GM18868 (cell line): ENCODE results near the gene ALPG.
"Not testable (repeated sequence)": the region's sequence is repeated elsewhere in the genome, so short reads cannot be mapped to it uniquely, and the experiment has no call there.

Experiments used
- ATAC-seq: cut with Tn5 transposase; IDR thresholded peaks from one replicate; pipeline ENCODE4 v1.9.1; 2021; ENCODE audit warnings: mild to moderate bottlenecking, moderate library complexity; ENCODE audit not compliant: unreplicated experiment

The ALPG gene

GRCh38 chr2:232418466-232419244, 12.0 kb downstream of the ALPG start:
- no peak for ATAC-seq

DNA sequence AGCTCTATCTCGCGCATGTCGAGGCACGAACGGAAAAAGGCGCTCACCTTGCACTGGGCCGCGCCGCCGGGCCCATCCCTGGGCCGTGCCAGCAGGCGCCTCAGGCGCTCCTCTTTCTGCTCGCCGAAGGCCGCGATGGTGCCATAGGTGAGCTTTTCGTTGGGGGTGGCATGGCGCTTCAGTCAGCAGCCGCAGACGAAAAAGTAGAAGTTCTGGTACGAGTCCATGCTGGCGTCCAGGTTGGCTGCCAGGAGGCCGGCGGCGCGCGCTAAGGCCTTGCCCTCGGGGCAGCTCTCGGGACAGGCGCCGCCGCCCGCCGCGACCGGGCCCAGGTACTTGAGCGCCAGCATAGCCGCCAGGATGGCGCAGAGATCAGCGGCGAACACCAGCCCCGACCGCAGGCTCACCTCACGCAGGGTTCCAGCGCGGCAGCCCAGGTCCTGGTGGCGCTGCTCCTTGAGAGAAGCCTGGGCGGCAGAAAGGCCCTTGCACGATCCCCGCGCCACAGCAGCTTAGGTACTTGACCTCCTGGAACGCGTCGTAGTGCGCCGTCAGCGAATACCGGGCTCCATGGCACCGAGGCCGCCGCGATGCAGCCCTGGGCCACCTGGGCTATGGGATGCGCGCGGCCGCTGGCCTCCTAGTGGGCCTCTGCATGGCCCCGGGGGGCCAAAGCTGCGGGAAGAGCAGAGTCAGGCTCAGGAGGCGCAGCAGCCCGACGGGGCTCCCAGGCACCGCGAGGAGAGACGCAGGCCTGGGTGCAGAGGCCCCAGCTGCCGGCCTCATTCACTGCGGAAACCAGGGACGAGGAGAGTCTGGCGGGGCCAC, 12.8 kb downstream of the ALPG start:
- ATAC-seq: no peak

GRCh38 chr2:232420073-232420454, 13.4 kb downstream of the ALPG start:
- ATAC-seq: no peak

DNA sequence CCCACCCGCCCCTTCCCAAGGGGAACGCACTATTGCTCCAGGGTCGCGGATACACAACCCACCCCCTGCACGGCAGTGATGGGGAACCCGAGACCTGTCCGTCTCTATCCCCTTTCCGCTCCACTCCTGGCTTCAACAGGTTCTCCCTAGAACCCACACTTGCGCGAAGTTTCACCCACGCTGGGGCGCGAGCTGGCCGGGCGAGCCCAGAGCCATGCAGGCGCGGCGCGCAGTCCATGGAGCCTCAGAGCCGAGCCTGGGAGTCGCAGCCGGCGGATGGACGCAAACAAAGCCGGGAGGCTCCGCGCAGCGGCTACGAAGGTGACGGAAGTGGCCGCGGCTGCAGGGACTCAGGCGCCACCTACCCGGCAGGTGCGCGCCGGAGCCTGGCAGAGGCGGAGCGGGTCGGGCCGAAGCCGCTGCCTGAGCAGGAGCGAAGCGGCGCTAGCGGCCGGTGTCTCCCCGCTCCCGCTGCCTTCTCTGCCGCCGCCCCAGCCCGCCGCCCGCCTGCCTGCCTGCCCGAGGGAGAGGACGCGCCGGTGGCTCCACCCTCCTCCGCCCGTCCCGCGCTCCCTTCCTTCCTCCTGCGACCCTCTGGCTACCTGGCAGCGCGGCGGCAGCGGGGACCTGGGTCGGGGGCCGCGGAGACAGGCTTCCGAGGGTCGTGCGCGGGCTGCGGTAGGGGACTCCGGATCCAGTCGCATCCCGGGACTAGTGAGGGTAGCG, 14.0 kb downstream of the ALPG start:
- no peak for ATAC-seq

DNA sequence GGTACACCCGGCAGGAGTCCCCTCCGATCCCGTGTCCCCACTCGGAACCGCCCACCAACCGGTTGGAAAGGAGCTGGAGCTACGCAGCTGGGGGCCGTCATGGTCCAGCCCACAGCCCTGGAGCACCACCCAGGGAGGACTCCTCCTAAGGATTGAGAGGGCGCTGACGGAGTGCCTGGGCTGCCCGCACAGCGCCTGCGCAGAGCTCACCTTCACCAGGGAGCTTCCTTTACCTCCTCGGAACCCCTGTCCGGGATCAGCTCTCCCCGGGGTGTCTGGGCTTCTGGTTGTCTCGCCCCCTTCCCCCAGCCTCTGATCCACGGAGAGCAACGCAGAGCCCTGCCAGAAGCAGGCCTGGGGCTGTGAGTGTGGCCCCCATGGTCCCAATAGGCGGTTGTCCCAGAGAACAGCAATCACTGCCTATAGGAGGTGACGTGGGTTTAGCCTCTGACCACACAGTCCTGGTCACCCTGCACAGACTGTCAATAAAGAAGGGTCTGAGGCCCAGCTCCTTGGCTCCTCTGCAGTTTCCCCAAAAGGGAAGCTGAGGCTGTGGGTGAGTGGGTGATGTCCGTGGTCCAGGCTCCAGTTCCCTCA, 14.6 kb downstream of the ALPG start:
- no peak for ATAC-seq

DNA sequence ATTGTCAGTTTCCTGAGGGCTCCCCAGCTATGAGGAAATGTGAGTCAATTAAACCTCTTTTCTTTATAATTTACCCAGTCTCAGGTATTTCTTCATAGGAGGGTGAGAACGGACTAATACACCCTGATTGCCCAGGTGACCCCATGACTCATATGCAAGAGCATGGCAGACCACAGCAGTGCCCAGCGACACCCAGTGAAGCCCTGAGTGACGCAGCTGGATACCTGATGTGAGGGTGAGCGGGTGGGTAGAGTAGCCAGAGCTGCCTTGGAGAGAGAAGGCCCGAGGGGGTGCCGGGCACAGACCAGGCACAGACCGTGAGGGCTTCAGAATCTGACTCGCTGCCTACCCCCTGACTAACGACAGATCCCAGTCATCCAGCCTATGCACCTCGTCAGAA, 15.4 kb downstream of the ALPG start:
- no peak for ATAC-seq

GRCh38 chr2:232422996-232423395, 16.4 kb downstream of the ALPG start:
- ATAC-seq: not testable (repeated sequence)

- ATAC-seq: not testable (repeated sequence)
Measured at GRCh38 chr2:232423407-232423806, 16.8 kb downstream of the ALPG start.

- no peak for ATAC-seq
Measured at GRCh38 chr2:232431705-232432590, 25.3 kb downstream of the ALPG start.

DNA sequence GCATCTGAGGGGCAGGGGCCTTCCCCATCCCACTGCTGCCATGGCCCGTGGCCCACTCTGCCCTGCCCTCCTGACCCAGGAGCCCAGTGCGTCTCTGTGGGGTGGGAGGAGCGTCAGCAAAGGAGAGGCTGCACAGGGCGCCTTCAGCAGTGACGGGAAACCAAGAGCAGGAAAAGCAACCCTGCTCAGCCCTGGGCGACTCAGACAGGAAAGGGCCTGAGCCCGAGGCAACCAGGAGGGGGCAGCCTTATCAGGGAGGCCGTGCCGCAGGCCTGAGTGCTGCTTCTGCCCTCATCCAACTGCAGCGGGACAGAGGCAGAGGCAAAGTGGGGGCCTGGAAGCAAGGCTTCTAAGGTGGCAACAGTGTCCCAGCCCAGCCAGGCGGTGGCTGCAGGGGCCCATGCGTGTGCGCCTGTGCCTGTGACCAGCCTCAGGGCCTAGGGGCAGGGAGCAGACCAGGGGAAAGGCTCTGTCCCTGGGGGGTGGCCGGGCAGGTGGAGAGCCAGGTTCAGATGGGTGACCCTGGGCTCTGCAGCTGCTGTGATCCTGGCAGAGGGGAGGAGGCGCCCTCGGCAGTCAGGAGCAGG, 26.0 kb downstream of the ALPG start:
- no peak for ATAC-seq

GRCh38 chr2:232433622-232434021, 27.0 kb downstream of the ALPG start:
- not testable (repeated sequence) for ATAC-seq

DNA sequence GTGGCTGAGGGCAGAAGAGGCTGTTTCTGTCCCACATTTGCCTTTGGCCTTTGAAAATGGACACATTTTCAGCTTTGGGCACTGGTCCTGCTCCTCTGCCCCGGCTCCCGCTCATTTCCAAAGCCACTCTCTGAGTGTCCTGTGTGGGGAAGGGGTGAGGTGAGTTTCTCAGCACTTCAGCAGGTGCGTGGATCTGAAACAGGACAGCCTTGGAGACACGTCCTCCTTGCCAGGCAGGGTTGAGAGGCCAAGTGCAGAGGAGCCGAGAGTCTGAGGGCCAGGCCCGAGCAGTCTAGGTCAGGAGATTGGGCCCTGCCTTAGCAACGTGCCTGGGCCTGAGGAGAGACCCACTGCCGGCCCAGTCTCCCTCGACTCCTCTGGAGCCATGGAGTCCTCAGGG, 27.4 kb downstream of the ALPG start:
- ATAC-seq: no peak

GRCh38 chr2:232434563-232435374, 28.1 kb downstream of the ALPG start:
- ATAC-seq: no peak

GRCh38 chr2:232435375-232435648, 28.7 kb downstream of the ALPG start:
- ATAC-seq: no peak

- ATAC-seq: no peak
Measured at GRCh38 chr2:232435805-232436204, 29.2 kb downstream of the ALPG start.

- no peak for ATAC-seq
Measured at GRCh38 chr2:232436381-232437194, 29.9 kb downstream of the ALPG start.

- no peak for ATAC-seq
Measured at GRCh38 chr2:232437195-232437571, 30.5 kb downstream of the ALPG start.

DNA sequence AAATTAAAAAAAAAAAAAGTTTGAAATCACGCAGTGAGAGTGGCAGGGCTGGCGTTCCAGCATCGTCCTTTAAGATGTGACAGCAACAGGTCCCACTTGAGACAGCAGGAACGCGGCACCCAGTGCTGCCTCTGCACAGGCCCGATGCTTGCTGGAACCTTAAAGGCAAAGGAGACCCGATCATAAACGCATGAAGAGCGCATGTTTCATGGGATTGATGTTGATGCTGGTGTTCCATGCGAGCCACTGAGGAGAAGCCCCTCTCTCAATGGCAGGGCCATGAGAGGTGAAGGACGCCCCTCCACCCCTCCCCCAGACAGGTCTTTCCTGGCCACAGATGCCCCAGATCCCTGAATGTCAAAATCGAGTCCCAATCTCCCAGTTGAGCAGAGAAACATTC, 31.4 kb downstream of the ALPG start:
- ATAC-seq: no peak
